ENCODE measurements around the gene FHL1.

The FHL1 gene

GRCh38 chrX:136206916-136207315 lies 59.6 kb downstream of the FHL1 start:
- Histone ChIP-seq H3K9me3 (ENCODE audit: control insufficient read depth, insufficient read depth, low read length) (no peaks in the 10 kb centered on the region), H3K4me3 (ENCODE audit: low read length) (no peak overlapping the region), H3K36me3 (ENCODE audit: control insufficient read depth, insufficient read depth, low read length) (no peaks in the 10 kb centered on the region), H3K27me3 (ENCODE audit: control insufficient read depth, insufficient read depth, low read length) (no peaks in the 10 kb centered on the region), H3K4me1 (ENCODE audit: control insufficient read depth, insufficient read depth, low read length) (peaks cover 3% of the 10 kb centered on the region; the same call in 1 of the 2 replicates), H3K27ac (ENCODE audit: low read length) (no peak overlapping the region)
- DNase-seq (ENCODE audit: low read depth, low spot score), result no peak
- WGBS (ENCODE audit: insufficient coverage, insufficient read length), result no CpG with 5 or more reads among the region's 6 CpGs

DNA sequence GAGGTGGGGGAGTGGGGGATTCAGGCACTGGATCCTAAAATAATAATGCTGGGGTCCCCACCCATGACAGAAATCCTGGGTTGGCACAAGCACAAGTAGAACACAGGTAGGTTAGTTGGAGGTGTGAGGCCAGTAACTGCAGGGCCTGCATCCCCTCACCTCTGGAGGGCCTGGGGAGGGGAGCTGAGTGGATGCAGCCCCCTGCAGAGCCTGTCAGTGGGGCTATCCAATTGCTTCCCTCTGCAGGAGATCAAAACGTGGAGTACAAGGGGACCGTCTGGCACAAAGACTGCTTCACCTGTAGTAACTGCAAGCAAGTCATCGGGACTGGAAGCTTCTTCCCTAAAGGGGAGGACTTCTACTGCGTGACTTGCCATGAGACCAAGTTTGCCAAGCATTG lies 60.2 kb downstream of the FHL1 start:
- DNase-seq (ENCODE audit: low read depth, low spot score), result no peak
- no peaks in the 10 kb centered on the region for H3K27me3 ChIP-seq (ENCODE audit: control insufficient read depth, insufficient read depth, low read length)
- peaks cover 3% of the 10 kb centered on the region; the same call in 1 of the 2 replicates for H3K4me1 ChIP-seq (ENCODE audit: control insufficient read depth, insufficient read depth, low read length)
- H3K36me3 ChIP-seq (ENCODE audit: control insufficient read depth, insufficient read depth, low read length), result no peaks in the 10 kb centered on the region
- H3K4me3 ChIP-seq (ENCODE audit: low read length), result no peak overlapping the region
- H3K27ac ChIP-seq (ENCODE audit: low read length), result no peak overlapping the region
- no peaks in the 10 kb centered on the region for H3K9me3 ChIP-seq (ENCODE audit: control insufficient read depth, insufficient read depth, low read length)
- WGBS (ENCODE audit: insufficient coverage, insufficient read length), result no CpG with 5 or more reads among the region's 4 CpGs

DNA sequence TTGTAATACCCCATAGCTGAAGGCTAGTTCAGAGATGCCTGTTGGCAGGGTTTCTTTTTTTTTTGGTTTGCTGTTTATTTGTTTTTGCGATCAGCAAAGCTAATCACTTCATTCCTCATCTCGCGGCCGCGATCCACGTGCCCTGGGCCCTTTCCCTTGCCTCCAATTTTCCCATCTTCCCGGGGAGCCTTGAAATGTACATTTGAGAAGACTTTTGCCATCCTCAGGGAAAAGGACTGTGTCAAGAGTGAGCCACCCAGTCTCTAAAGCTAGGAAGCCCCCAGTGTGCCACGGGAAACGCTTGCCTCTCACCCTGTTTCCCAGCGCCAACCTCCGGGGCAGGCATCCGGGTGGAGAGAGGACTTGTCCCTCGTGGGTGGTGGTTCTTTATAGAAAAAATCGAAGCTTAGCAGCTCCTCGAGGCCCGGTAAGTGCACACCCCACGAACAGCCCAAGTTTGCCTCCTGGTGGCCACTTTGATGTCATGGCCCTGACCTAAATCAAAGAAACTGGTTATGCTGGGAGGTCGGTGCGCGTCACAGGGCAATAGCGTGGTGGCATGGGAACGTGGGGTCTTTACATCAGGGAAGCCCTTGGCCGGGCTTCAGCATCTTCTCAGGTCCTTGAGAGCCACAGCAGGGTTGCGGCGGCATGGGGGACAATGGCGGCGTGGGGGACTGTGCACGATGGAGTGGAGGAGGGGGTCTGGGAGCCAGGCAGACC lies 61.8 kb downstream of the FHL1 start:
- no CpG with 5 or more reads among the region's 28 CpGs for WGBS (ENCODE audit: insufficient coverage, insufficient read length)

GRCh38 chrX:136209751-136210150 lies 62.4 kb downstream of the FHL1 start:
- no peak for DNase-seq (ENCODE audit: low read depth, low spot score)
- Histone ChIP-seq H3K27ac (ENCODE audit: low read length) (no peak overlapping the region), H3K36me3 (ENCODE audit: control insufficient read depth, insufficient read depth, low read length) (no peaks in the 10 kb centered on the region), H3K4me1 (ENCODE audit: control insufficient read depth, insufficient read depth, low read length) (peaks cover 3% of the 10 kb centered on the region; the same call in 1 of the 2 replicates), H3K9me3 (ENCODE audit: control insufficient read depth, insufficient read depth, low read length) (no peaks in the 10 kb centered on the region), H3K4me3 (ENCODE audit: low read length) (no peak overlapping the region), H3K27me3 (ENCODE audit: control insufficient read depth, insufficient read depth, low read length) (no peaks in the 10 kb centered on the region)
- WGBS (ENCODE audit: insufficient coverage, insufficient read length), result no CpG with 5 or more reads among the region's 9 CpGs

More for the DNA sequence above, 61.8 kb downstream of the FHL1 start:
- H3K9me3 ChIP-seq (ENCODE audit: control insufficient read depth, insufficient read depth, low read length), result no peaks in the 10 kb centered on the region
- H3K27me3 ChIP-seq (ENCODE audit: control insufficient read depth, insufficient read depth, low read length), result no peaks in the 10 kb centered on the region
- H3K36me3 ChIP-seq (ENCODE audit: control insufficient read depth, insufficient read depth, low read length), result no peaks in the 10 kb centered on the region
- DNase-seq (ENCODE audit: low read depth, low spot score), result no peak
- H3K4me1 ChIP-seq (ENCODE audit: control insufficient read depth, insufficient read depth, low read length), result peaks cover 3% of the 10 kb centered on the region; the same call in 1 of the 2 replicates
- H3K4me3 ChIP-seq (ENCODE audit: low read length), result no peak overlapping the region
- no peak overlapping the region for H3K27ac ChIP-seq (ENCODE audit: low read length)

DNA sequence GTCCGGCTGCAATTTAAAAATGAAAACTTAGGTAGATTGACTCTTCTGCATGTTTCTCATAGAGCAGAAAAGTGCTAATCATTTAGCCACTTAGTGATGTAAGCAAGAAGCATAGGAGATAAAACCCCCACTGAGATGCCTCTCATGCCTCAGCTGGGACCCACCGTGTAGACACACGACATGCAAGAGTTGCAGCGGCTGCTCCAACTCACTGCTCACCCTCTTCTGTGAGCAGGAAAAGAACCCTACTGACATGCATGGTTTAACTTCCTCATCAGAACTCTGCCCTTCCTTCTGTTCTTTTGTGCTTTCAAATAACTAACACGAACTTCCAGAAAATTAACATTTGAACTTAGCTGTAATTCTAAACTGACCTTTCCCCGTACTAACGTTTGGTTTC lies 62.9 kb downstream of the FHL1 start:
- WGBS (ENCODE audit: insufficient coverage, insufficient read length), result no CpG with 5 or more reads among the region's 7 CpGs
- Histone ChIP-seq H3K4me1 (ENCODE audit: control insufficient read depth, insufficient read depth, low read length) (peaks cover 3% of the 10 kb centered on the region; the same call in 1 of the 2 replicates), H3K4me3 (ENCODE audit: low read length) (no peak overlapping the region), H3K27ac (ENCODE audit: low read length) (no peak overlapping the region), H3K36me3 (ENCODE audit: control insufficient read depth, insufficient read depth, low read length) (no peaks in the 10 kb centered on the region), H3K9me3 (ENCODE audit: control insufficient read depth, insufficient read depth, low read length) (no peaks in the 10 kb centered on the region), H3K27me3 (ENCODE audit: control insufficient read depth, insufficient read depth, low read length) (no peaks in the 10 kb centered on the region)
- no peak for DNase-seq (ENCODE audit: low read depth, low spot score)

- H3K4me3 ChIP-seq (ENCODE audit: low read length), result no peak overlapping the region
- WGBS (ENCODE audit: insufficient coverage, insufficient read length), result no CpG with 5 or more reads among the region's 5 CpGs
- H3K4me1 ChIP-seq (ENCODE audit: control insufficient read depth, insufficient read depth, low read length), result peaks cover 2% of the 10 kb centered on the region; the same call in 1 of the 2 replicates
- H3K36me3 ChIP-seq (ENCODE audit: control insufficient read depth, insufficient read depth, low read length), result no peaks in the 10 kb centered on the region
- no peaks in the 10 kb centered on the region for H3K9me3 ChIP-seq (ENCODE audit: control insufficient read depth, insufficient read depth, low read length)
- no peaks in the 10 kb centered on the region for H3K27me3 ChIP-seq (ENCODE audit: control insufficient read depth, insufficient read depth, low read length)
- no peak for DNase-seq (ENCODE audit: low read depth, low spot score)
- no peak overlapping the region for H3K27ac ChIP-seq (ENCODE audit: low read length)
These were observed 63.5 kb downstream of the FHL1 start for GRCh38 chrX:136210806-136211205.

- Histone ChIP-seq H3K4me3 (ENCODE audit: low read length) (no peak overlapping the region), H3K27ac (ENCODE audit: low read length) (no peak overlapping the region), H3K27me3 (ENCODE audit: control insufficient read depth, insufficient read depth, low read length) (no peaks in the 10 kb centered on the region), H3K36me3 (ENCODE audit: control insufficient read depth, insufficient read depth, low read length) (no peaks in the 10 kb centered on the region), H3K4me1 (ENCODE audit: control insufficient read depth, insufficient read depth, low read length) (0 out of 2 replicates have a peak, but pooled peaks cover 1% of the 10 kb centered on the region), H3K9me3 (ENCODE audit: control insufficient read depth, insufficient read depth, low read length) (no peaks in the 10 kb centered on the region)
- no peak for DNase-seq (ENCODE audit: low read depth, low spot score)
- whole genome bisulfite sequencing (ENCODE audit: insufficient coverage, insufficient read length), result no CpG with 5 or more reads among the region's 11 CpGs
These were observed 64.6 kb downstream of the FHL1 start for GRCh38 chrX:136211766-136212556.

DNA sequence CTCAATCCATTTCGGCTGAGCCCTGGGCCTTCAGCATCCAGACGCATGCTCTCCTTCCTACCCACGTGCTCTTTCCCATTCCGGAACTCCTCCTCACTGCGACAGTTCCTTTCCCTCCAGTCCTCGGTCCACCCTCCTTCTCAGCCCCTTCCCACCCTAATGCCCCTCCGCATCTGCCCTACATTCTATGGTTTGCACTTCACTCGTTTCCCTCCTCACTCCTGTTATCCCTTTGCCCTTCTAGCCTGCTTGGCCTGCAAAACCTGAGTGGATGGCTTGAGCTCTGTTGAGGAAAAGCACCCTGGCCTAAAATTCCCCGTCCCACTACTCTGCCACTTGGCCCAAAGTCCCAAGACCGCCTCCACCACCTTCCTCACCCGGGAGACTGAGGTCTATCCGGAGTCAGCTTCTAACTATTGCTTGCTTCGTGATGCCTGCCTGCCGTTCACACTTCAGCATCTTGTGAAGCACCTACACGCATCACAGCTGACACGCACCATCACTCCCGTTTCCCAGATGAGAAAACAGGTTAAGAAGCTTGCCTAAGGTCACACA lies 65.3 kb downstream of the FHL1 start:
- no peaks in the 10 kb centered on the region for H3K36me3 ChIP-seq (ENCODE audit: control insufficient read depth, insufficient read depth, low read length)
- 0 out of 2 replicates have a peak, but pooled peaks cover 1% of the 10 kb centered on the region for H3K4me1 ChIP-seq (ENCODE audit: control insufficient read depth, insufficient read depth, low read length)
- no peak overlapping the region for H3K4me3 ChIP-seq (ENCODE audit: low read length)
- H3K27ac ChIP-seq (ENCODE audit: low read length), result no peak overlapping the region
- H3K9me3 ChIP-seq (ENCODE audit: control insufficient read depth, insufficient read depth, low read length), result no peaks in the 10 kb centered on the region
- H3K27me3 ChIP-seq (ENCODE audit: control insufficient read depth, insufficient read depth, low read length), result no peaks in the 10 kb centered on the region
- DNase-seq (ENCODE audit: low read depth, low spot score), result no peak
- WGBS (ENCODE audit: insufficient coverage, insufficient read length), result no CpG with 5 or more reads among the region's 17 CpGs

- no peak for DNase-seq (ENCODE audit: low read depth, low spot score)
- no CpG with 5 or more reads among the region's 7 CpGs for WGBS (ENCODE audit: insufficient coverage, insufficient read length)
- H3K4me1 ChIP-seq (ENCODE audit: control insufficient read depth, insufficient read depth, low read length), result no peaks in the 10 kb centered on the region
- no peak overlapping the region for H3K4me3 ChIP-seq (ENCODE audit: low read length)
- no peaks in the 10 kb centered on the region for H3K36me3 ChIP-seq (ENCODE audit: control insufficient read depth, insufficient read depth, low read length)
- H3K9me3 ChIP-seq (ENCODE audit: control insufficient read depth, insufficient read depth, low read length), result no peaks in the 10 kb centered on the region
- H3K27ac ChIP-seq (ENCODE audit: low read length), result no peak overlapping the region
- no peaks in the 10 kb centered on the region for H3K27me3 ChIP-seq (ENCODE audit: control insufficient read depth, insufficient read depth, low read length)
These were observed 67.2 kb downstream of the FHL1 start for GRCh38 chrX:136214551-136214950.

DNA sequence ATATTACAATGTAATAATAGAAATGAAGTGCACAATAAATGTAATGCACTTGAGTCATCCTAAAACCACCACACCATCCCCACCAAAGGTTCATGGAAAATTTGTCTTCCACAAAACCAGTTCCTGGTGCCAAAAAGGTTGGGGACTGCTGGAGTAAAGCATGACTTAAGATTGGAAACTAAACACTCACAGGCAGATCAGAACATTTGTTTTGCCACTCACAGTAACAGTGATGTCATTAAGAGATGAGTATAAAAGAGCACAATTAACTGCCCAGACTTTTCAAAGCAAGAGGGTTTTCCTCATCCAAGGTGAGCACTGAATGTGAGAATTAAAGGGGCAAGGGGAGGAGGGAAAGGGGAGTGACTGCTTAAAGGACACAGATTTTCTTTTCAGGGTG lies 68.2 kb downstream of the FHL1 start:
- Histone ChIP-seq H3K4me3 (ENCODE audit: low read length) (no peak overlapping the region), H3K27ac (ENCODE audit: low read length) (no peak overlapping the region), H3K9me3 (ENCODE audit: control insufficient read depth, insufficient read depth, low read length) (no peaks in the 10 kb centered on the region), H3K36me3 (ENCODE audit: control insufficient read depth, insufficient read depth, low read length) (no peaks in the 10 kb centered on the region), H3K4me1 (ENCODE audit: control insufficient read depth, insufficient read depth, low read length) (no peaks in the 10 kb centered on the region), H3K27me3 (ENCODE audit: control insufficient read depth, insufficient read depth, low read length) (no peaks in the 10 kb centered on the region)
- DNase-seq (ENCODE audit: low read depth, low spot score), result no peak

All from iPS DF 6.9 (cell line).